ENCODE results near the gene TXNL1.

DNA sequence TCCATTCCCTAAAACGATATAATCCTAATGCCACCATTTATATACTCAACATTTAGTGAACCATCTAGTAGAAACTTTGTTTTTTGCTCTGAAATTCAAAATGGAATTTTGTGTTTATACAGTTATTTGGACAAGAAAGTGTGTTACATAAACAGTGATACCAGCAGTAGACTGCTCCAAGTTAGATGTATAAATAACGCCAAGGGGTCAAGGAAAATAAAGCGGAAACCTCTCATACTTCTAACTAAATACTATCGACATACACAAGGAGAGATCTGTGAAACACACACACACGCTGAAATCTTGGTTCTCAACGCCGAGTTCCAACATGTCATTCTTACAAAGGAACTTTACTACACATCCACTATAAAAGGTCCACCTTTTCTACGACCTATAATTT is 1.2 kb downstream of the TXNL1 start:
- TF ChIP-seq ZNF274 (IDR thresholded peaks at IDR 0.05; ENCODE audit: low read depth, low read length) = no peak
- TF ChIP-seq YY1 (IDR thresholded peaks at IDR 0.05; ENCODE audit: insufficient read depth, insufficient read length) = no peak
- TF ChIP-seq SUZ12 (IDR thresholded peaks at IDR 0.05; ENCODE audit: extremely low read depth, insufficient read depth, insufficient read length) = no peak
